ENCODE data around the gene CEACAM5.

GRCh38 chr19:41758846-41759245, 50.4 kb downstream of the CEACAM5 start:
- TF ChIP-seq CTCF (IDR thresholded peaks at IDR 0.05; ENCODE audit: low read depth, low read length) (no peak), POLR2A (IDR thresholded peaks at IDR 0.05; ENCODE audit: extremely low read depth, insufficient read length) (no peak)
